ENCODE results near the gene HYLS1. TPM values are rescaled to one million over a fixed set of nuclear protein-coding genes. Genes with fewer than 3 reads are reported as not detected.

Gene HYLS1
- total RNA-seq, 4 donors from 2014 or later: 2.7 to 3.3 (median 2.8) TPM; not detected in 1

DNA sequence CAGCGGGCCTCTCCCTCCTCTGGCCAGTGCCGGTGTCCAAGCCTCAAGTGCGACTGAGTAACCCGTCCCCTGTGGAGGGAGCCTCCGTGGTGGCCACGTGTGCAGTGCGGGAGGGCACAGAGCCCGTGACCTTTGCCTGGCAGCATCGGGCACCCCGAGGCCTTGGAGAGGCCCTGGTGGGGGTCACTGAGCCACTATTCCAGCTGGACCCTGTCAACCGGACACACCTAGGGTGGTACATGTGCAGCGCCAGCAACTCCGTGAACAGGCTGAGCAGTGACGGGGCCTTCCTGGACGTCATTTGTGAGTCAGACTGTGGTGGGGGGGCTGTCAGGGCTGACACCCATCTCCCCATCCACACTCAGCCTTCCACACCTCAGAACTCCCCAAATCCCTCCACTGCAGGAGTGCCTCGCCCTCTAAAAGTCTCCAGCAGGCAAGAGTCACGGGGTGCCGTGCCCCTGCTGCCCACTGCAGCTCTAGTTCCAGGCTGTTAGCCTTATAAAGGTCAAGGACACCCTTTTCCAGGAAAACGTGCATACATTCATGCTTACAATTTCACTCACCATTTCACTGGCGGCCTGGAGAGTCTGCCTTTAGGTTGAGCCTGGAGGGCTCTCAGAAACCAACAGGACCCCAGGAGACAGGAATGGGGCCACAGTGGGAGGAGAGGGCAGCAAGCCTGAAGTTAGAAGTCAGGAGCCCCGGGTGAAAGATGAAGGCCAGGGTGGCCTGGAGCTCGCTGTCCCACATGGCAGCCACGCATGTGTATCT is 61.0 kb downstream of the HYLS1 start:
- Histone ChIP-seq H3K36me3 (no peaks in the 10 kb centered on the region), H3K9me3 (no peaks in the 10 kb centered on the region), H3K27ac (no peak overlapping the region), H3K27me3 (no peaks in the 10 kb centered on the region), H3K4me1 (peaks cover 0 to 17% (median 0%) of the 10 kb centered on the region in 4 donors), H3K4me3 (no peak overlapping the region)
- DNase-seq: no peak
- no peak for TF ChIP-seq POLR2A (IDR thresholded peaks at IDR 0.05)
- TF ChIP-seq, protein P1, sequence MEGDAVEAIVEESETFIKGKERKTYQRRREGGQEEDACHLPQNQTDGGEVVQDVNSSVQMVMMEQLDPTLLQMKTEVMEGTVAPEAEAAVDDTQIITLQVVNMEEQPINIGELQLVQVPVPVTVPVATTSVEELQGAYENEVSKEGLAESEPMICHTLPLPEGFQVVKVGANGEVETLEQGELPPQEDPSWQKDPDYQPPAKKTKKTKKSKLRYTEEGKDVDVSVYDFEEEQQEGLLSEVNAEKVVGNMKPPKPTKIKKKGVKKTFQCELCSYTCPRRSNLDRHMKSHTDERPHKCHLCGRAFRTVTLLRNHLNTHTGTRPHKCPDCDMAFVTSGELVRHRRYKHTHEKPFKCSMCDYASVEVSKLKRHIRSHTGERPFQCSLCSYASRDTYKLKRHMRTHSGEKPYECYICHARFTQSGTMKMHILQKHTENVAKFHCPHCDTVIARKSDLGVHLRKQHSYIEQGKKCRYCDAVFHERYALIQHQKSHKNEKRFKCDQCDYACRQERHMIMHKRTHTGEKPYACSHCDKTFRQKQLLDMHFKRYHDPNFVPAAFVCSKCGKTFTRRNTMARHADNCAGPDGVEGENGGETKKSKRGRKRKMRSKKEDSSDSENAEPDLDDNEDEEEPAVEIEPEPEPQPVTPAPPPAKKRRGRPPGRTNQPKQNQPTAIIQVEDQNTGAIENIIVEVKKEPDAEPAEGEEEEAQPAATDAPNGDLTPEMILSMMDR (IDR thresholded peaks at IDR 0.05): no peak

DNA sequence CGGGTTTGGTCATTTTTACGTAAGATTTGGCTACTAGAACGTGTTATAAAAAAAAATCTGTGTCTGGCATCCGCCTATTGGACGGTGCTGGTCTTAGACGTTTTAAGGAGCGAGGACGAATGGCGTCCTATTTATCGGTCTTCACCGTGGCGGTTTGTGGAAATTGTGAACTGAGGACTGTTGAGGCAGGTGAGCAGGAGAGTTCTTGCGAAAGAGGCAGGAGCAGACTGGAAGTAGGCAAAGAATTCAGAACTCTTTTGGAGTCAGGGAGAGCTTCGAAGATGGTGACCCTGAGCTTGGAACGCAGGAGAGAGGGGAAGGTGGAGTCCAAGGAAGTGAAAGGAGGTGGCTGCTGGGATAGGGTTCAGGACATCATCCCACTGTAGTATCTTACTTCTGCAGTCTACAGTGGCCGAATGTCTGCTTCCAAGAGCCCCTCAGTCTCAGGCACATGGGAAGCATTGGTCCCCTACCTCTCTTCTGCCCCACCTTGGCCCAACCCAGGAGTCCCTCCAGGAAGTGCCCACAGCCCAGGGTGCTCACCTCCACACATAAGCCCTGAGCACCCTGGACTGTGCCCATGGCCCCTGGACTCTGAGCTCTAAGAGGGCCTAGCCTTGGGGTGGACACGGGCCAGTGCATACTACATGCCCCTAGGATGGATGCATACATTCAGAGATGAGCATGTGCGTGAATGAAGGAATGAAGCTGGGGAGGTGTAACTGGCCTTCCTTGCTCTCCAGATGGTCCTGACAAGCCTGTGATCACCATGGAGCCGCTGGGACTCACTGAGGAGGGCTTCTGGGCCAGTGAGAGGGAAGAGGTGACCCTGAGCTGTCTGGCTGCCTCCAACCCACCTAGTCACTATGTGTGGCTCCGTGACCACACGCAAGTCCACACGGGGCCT is 62.1 kb downstream of the HYLS1 start:
- H3K27ac ChIP-seq: no peak overlapping the region
- DNase-seq: no peak
- no peak overlapping the region for H3K4me3 ChIP-seq
- no peaks in the 10 kb centered on the region for H3K9me3 ChIP-seq
- peaks cover 0 to 17% (median 0%) of the 10 kb centered on the region in 4 donors for H3K4me1 ChIP-seq
- TF ChIP-seq POLR2A (IDR thresholded peaks at IDR 0.05): no peak
- TF ChIP-seq, protein P1 (IDR thresholded peaks at IDR 0.05): no peak
- H3K36me3 ChIP-seq: no peaks in the 10 kb centered on the region
- H3K27me3 ChIP-seq: no peaks in the 10 kb centered on the region

DNA sequence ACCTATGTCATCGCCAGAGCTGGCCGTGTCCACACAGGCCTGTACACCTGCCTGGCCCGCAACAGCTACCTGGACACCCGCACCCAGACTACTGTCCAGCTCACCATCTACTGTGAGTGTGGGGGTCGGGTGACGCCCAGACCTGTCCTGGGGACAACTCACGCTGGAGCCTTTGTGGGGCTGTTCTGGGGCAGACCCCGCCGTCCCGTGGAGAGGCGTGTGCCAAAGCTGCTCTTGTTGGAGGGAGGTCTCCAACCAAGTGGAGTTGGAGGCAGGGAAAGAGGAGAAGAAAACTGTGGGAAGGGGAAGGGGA is 62.7 kb downstream of the HYLS1 start:
- no peaks in the 10 kb centered on the region for H3K36me3 ChIP-seq
- H3K4me1 ChIP-seq: peaks cover 0 to 17% (median 0%) of the 10 kb centered on the region in 4 donors
- no peaks in the 10 kb centered on the region for H3K27me3 ChIP-seq
- no peak overlapping the region for H3K4me3 ChIP-seq
- no peaks in the 10 kb centered on the region for H3K9me3 ChIP-seq
- no peak overlapping the region for H3K27ac ChIP-seq
- no peak for DNase-seq
- TF ChIP-seq, protein P1 (IDR thresholded peaks at IDR 0.05): no peak
- TF ChIP-seq POLR2A (IDR thresholded peaks at IDR 0.05): no peak

Other genes starting within 250 kb of the HYLS1 start
- not detected for gene ACRV1, start 206.8 kb upstream of the HYLS1 start, total RNA-seq
- gene PATE1, start 141.4 kb upstream of the HYLS1 start, total RNA-seq: not detected
- gene PATE2, start 108.8 kb upstream of the HYLS1 start, total RNA-seq: not detected
- gene PATE3, start 99.5 kb upstream of the HYLS1 start, total RNA-seq: not detected
- gene PATE4, start 54.4 kb upstream of the HYLS1 start, total RNA-seq: not detected
- gene PUS3, start 15.5 kb downstream of the HYLS1 start, total RNA-seq: 1 to 10 TPM; 2.5 to 7.9 (median 5.8) TPM
- gene DDX25, start 16.8 kb downstream of the HYLS1 start, total RNA-seq: under 1 TPM in 1 of 4 donors, not detected in 3; 0.40 TPM
- gene VSIG10L2, start 58.4 kb downstream of the HYLS1 start, total RNA-seq: not detected
- 1 to 10 TPM; 1.9 to 8.0 (median 3.8) TPM for gene CDON, start 175.2 kb downstream of the HYLS1 start, total RNA-seq

Data from Peyer's patch (tissue), 4 donors.